Liver (tissue), 3 donors: ENCODE measurements around the gene DPM3.

Source experiments
- ATF3 ChIP-seq: IDR thresholded peaks from 2 replicates; pipeline ENCODE4 v1.6.1; 2016; ENCODE audit warnings: antibody characterized with exemption
- CTCF ChIP-seq: fragments of 150-350 bp; IDR thresholded peaks from 2 replicates; pipeline ENCODE4 v1.5.1; 2017; ENCODE audit warnings: improper control_type of control experiment, low read depth, low read length; ENCODE audit not compliant: missing input control
- GABPA ChIP-seq, 2 donors: IDR thresholded peaks in 1 of 2; conservative IDR thresholded peaks in 1 of 2; 2 replicates each; pipeline ENCODE4 v1.6.1; 2016; ENCODE audit warnings: antibody characterized with exemption in 2 of 2, mild to moderate bottlenecking in 1 of 2, moderate library complexity in 1 of 2
- JUND ChIP-seq, 2 donors: IDR thresholded peaks; 2 replicates each; pipeline ENCODE4 v1.6.1; 2016; ENCODE audit warnings: antibody characterized with exemption in 2 of 2
- MAX ChIP-seq: IDR thresholded peaks from 2 replicates; pipeline ENCODE4 v1.6.1; 2016; ENCODE audit warnings: antibody characterized with exemption
- RAD21 ChIP-seq, 2 donors: IDR thresholded peaks; 2 replicates each; pipeline ENCODE4 v1.6.1; 2016; ENCODE audit warnings: antibody characterized with exemption in 2 of 2, mild to moderate bottlenecking in 2 of 2
- REST ChIP-seq: IDR thresholded peaks from 2 replicates; pipeline ENCODE4 v1.6.1; 2016; ENCODE audit warnings: antibody characterized with exemption, mild to moderate bottlenecking
- RXRA ChIP-seq, 2 donors: IDR thresholded peaks; 2 replicates each; pipeline ENCODE4 v1.6.1; 2017 to 2018; ENCODE audit warnings: antibody characterized with exemption in 2 of 2, mild to moderate bottlenecking in 1 of 2
- SP1 ChIP-seq: IDR thresholded peaks from 2 replicates; pipeline ENCODE4 v1.6.1; 2018; ENCODE audit warnings: antibody characterized with exemption, mild to moderate bottlenecking
- TAF1 ChIP-seq: conservative IDR thresholded peaks from 2 replicates; pipeline ENCODE4 v1.6.1; 2016; ENCODE audit warnings: antibody characterized with exemption, mild to moderate bottlenecking
- YY1 ChIP-seq: IDR thresholded peaks from 2 replicates; pipeline ENCODE4 v1.6.1; 2016; ENCODE audit warnings: antibody characterized with exemption, mild to moderate bottlenecking
- ZBTB33 ChIP-seq: IDR thresholded peaks from 2 replicates; pipeline ENCODE4 v1.6.1; 2016; ENCODE audit warnings: antibody characterized with exemption
- donor health status: healthy.
- donor health status: healthy.

- TF ChIP-seq CTCF: no peak
- no peak for TF ChIP-seq ATF3
- TF ChIP-seq RAD21 (IDR thresholded peaks at IDR 0.05): no peak
- no peak for TF ChIP-seq SP1
- no peak for TF ChIP-seq MAX
- TF ChIP-seq REST: no peak
- no peak for TF ChIP-seq GABPA (IDR thresholded peaks at IDR 0.05 in 1 of 2, conservative IDR thresholded peaks at IDR 0.05 in 1 of 2)
- TF ChIP-seq ZBTB33: no peak
- TF ChIP-seq TAF1: no peak
- no peak for TF ChIP-seq YY1
- no peak for TF ChIP-seq JUND (IDR thresholded peaks at IDR 0.05)
- TF ChIP-seq RXRA (IDR thresholded peaks at IDR 0.05): no peak
These were observed 33.5 kb downstream of the DPM3 start for GRCh38 chr1:155106862-155107261.
